ENCODE data around the gene CXCL3.

DNA sequence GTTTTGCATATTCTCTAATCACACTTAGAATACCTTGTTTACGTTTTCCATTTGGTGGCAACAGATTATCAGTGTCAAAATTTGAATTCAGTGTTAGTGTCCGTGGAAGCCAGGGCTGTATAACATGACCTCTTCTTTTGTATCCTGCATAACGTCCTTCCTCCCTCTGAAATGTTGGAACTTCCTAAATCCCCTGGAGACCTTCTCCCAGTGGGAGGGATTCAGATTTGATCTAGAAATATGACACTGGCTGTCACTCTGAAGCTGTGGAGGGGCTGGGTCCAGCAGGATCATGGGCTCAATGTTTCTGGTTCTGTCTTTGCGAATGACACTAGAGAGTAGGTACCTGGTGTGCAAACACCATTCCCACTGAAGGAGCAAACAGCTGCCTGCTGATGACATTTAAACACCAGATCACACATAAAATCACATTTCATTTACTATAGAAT, 850 bp upstream of the CXCL3 start:
- TF ChIP-seq, protein P1, sequence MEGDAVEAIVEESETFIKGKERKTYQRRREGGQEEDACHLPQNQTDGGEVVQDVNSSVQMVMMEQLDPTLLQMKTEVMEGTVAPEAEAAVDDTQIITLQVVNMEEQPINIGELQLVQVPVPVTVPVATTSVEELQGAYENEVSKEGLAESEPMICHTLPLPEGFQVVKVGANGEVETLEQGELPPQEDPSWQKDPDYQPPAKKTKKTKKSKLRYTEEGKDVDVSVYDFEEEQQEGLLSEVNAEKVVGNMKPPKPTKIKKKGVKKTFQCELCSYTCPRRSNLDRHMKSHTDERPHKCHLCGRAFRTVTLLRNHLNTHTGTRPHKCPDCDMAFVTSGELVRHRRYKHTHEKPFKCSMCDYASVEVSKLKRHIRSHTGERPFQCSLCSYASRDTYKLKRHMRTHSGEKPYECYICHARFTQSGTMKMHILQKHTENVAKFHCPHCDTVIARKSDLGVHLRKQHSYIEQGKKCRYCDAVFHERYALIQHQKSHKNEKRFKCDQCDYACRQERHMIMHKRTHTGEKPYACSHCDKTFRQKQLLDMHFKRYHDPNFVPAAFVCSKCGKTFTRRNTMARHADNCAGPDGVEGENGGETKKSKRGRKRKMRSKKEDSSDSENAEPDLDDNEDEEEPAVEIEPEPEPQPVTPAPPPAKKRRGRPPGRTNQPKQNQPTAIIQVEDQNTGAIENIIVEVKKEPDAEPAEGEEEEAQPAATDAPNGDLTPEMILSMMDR (conservative IDR thresholded peaks at IDR 0.05): no peak
- TF ChIP-seq ZFX (IDR thresholded peaks at IDR 0.05): no peak
